HL-60 (cell line): ENCODE data around the gene ZFYVE19.
"Not testable (repeated sequence)": the region's sequence is repeated elsewhere in the genome, so short reads cannot be mapped to it uniquely, and the experiment has no call there.

ENCODE experiments used
- DNase-seq, 2 experiments: peaks; one replicate each; pipeline ENCODE4 v3.0.0-alpha.2; 2010 to 2020; ENCODE audit warnings: low read depth in 1 of 2, low spot score in 1 of 2
- H3K27ac ChIP-seq: fragments of 250-450 bp; sonication (Bioruptor Pico); replicated peaks from 2 replicates; pipeline ENCODE4 v1.5.1; 2020; ENCODE audit warnings: mild to moderate bottlenecking, moderate library complexity
- H3K27me3 ChIP-seq: fragments of 250-450 bp; sonication (Bioruptor Pico); 2 replicates; pipeline ENCODE4 v1.5.1; 2021; ENCODE audit warnings: mild to moderate bottlenecking, moderate library complexity; ENCODE audit not compliant: insufficient read depth, poor library complexity, severe bottlenecking
- H3K4me3 ChIP-seq: replicated peaks from 2 replicates; pipeline ENCODE4 v1.5.1; 2011; ENCODE audit warnings: mild to moderate bottlenecking, control low read depth, low read length; ENCODE audit not compliant: insufficient read depth
- GABPA ChIP-seq: IDR thresholded peaks from 2 replicates; pipeline ENCODE4 v1.6.1; 2012; ENCODE audit warnings: low read depth
- POLR2AphosphoS5 ChIP-seq: IDR thresholded peaks from 2 replicates; pipeline ENCODE4 v1.6.1; 2012; ENCODE audit warnings: low read depth
- SPI1 ChIP-seq: IDR thresholded peaks from 2 replicates; pipeline ENCODE4 v1.6.1; 2012; ENCODE audit warnings: low read depth, mild to moderate bottlenecking, borderline replicate concordance
- TF ChIP-seq, protein P1 (sequence below): IDR thresholded peaks from one replicate; pipeline ENCODE4 v1.5.1; 2011; ENCODE audit warnings: low read length, control low read depth, inconsistent platforms; ENCODE audit not compliant: insufficient read depth

Gene ZFYVE19

GRCh38 chr15:40859206-40859851 lies 52.4 kb downstream of the ZFYVE19 start:
- Histone ChIP-seq H3K4me3 (no peak overlapping the region), H3K27me3 (no peaks in the 10 kb centered on the region), H3K27ac (no peak overlapping the region)
- TF ChIP-seq, protein P1, sequence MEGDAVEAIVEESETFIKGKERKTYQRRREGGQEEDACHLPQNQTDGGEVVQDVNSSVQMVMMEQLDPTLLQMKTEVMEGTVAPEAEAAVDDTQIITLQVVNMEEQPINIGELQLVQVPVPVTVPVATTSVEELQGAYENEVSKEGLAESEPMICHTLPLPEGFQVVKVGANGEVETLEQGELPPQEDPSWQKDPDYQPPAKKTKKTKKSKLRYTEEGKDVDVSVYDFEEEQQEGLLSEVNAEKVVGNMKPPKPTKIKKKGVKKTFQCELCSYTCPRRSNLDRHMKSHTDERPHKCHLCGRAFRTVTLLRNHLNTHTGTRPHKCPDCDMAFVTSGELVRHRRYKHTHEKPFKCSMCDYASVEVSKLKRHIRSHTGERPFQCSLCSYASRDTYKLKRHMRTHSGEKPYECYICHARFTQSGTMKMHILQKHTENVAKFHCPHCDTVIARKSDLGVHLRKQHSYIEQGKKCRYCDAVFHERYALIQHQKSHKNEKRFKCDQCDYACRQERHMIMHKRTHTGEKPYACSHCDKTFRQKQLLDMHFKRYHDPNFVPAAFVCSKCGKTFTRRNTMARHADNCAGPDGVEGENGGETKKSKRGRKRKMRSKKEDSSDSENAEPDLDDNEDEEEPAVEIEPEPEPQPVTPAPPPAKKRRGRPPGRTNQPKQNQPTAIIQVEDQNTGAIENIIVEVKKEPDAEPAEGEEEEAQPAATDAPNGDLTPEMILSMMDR = peak; percentile 84
- no peak for TF ChIP-seq SPI1
- DNase-seq = peak; percentile 70 to 87

DNA sequence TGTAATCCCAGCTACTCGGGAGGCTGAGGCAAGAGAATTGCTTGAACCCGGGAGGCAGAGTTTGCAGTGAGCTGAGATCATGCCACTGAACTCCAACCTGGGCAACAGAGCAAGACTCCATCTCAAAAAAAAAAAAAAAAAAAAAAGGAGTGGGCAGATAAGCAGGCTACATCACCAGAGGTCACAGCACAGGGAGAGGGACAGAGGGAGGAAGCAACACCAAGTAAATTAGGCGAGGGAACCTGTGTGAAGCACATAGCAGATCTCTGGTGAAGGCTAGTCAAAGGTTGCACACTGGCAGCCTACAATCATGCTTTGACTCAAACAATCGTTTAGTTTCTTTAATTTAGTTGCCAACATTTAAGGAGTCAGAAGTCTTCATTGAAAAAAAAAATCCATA lies 54.3 kb downstream of the ZFYVE19 start:
- H3K4me3 ChIP-seq, DNase-seq, H3K27me3 ChIP-seq, H3K27ac ChIP-seq: not testable (repeated sequence)

DNA sequence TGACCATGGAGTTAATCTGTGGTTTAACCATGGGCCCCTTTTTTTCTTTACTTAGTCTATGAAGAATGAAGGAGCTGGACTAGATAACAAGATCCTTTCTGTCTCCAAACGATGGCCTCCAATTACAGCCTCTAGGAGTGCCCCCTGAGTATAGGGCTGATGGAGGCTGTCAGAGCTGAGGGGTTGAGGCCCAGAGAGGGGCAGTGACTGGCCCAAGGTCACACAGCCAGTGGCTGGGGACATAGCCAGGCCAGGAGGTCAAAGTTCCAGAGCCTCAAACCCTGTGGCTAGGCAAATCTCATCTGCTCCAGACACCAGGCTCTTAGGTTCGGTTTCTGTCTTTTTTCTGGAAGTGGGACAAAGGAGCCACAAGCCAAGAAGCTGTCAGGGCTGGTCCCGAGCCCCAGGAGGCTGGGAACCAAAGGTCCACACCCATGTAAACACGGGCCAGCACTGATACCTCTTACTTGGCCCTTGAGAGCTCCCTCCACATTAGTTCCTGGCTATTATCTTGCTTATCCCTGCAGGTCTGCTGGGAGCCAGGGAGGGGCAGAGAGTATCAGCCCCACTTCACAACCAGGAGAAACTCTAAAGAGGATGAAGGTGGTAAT lies 56.9 kb downstream of the ZFYVE19 start:
- Histone ChIP-seq H3K27me3 (no peaks in the 10 kb centered on the region), H3K4me3 (no peak overlapping the region), H3K27ac (no peak overlapping the region)
- DNase-seq = no peak
- TF ChIP-seq SPI1 = no peak
- TF ChIP-seq, protein P1 = no peak
- no peak for TF ChIP-seq POLR2AphosphoS5
- TF ChIP-seq GABPA = no peak
